Natural killer cell (primary cell): ENCODE data around the gene NME2. TPM values are rescaled to one million over a fixed set of nuclear protein-coding genes. Genes with fewer than 3 reads are reported as not detected.
"Not testable (repeated sequence)": the region's sequence is repeated elsewhere in the genome, so short reads cannot be mapped to it uniquely, and the experiment has no call there.

Experiments
- ATAC-seq, 3 donors: fragments of 150-1000 bp in 2 of 3; fragments of 200-7000 bp in 1 of 3; cut with Tn5 transposase; 1 replicate in 1 of 3; 2 replicates in 2 of 3; pipeline ENCODE4 v1.10.0; 2021; ENCODE audit warnings: mild to moderate bottlenecking in 2 of 3, moderate library complexity in 2 of 3
- DNase-seq, 2 donors: peaks; one replicate each; pipeline versions ENCODE4 v3.0.0 to v3.0.0-alpha.2; 2013 to 2021; ENCODE audit warnings: mixed read lengths in 1 of 2
- H3K27ac ChIP-seq: one replicate; pipeline ENCODE4 v1.5.1; 2013; ENCODE audit warnings: mild to moderate bottlenecking, low read length
- H3K27me3 ChIP-seq: one replicate; pipeline ENCODE4 v1.6.1; 2013; ENCODE audit warnings: low read length; ENCODE audit not compliant: control insufficient read depth, insufficient read depth
- H3K36me3 ChIP-seq: one replicate; pipeline ENCODE4 v1.6.1; 2013; ENCODE audit warnings: low read length; ENCODE audit not compliant: control insufficient read depth, insufficient read depth
- H3K4me1 ChIP-seq: one replicate; pipeline ENCODE4 v1.6.1; 2013; ENCODE audit warnings: low read length; ENCODE audit not compliant: control insufficient read depth, insufficient read depth
- H3K4me3 ChIP-seq: one replicate; pipeline ENCODE4 v1.5.1; 2013; ENCODE audit warnings: low read length
- H3K9me3 ChIP-seq: one replicate; pipeline ENCODE4 v1.6.1; 2013; ENCODE audit warnings: low read length; ENCODE audit not compliant: control insufficient read depth, insufficient read depth
- H3K27ac Mint-ChIP-seq, 2 donors: one replicate each; pipeline ENCODE4 v1.8.0; 2022; ENCODE audit warnings: mild to moderate bottlenecking in 2 of 2, mixed read lengths in 2 of 2, moderate library complexity in 1 of 2
- H3K27me3 Mint-ChIP-seq, 2 donors: one replicate each; pipeline ENCODE4 v1.8.0; 2022; ENCODE audit warnings: low read depth in 2 of 2, mixed read lengths in 2 of 2
- H3K36me3 Mint-ChIP-seq: one replicate; pipeline ENCODE4 v1.8.0; 2022; ENCODE audit warnings: mixed read lengths
- H3K4me1 Mint-ChIP-seq, 2 donors: one replicate each; pipeline ENCODE4 v1.8.0; 2022; ENCODE audit warnings: mixed read lengths in 2 of 2
- H3K4me3 Mint-ChIP-seq: one replicate; pipeline ENCODE4 v1.8.0; 2022; ENCODE audit warnings: mild to moderate bottlenecking, moderate library complexity, mixed read lengths
- H3K9me3 Mint-ChIP-seq, 2 donors: one replicate each; pipeline ENCODE4 v1.8.0; 2022; ENCODE audit warnings: mixed read lengths in 2 of 2
- CTCF ChIP-seq: fragments of 200-600 bp; IDR thresholded peaks from one replicate; pipeline ENCODE4 v1.8.0; 2022; ENCODE audit warnings: antibody characterized with exemption
- WGBS: methylation state at CpG from one replicate; pipeline ENCODE4 v1.1.7; 2013; ENCODE audit warnings: missing lambda C conversion rate; ENCODE audit not compliant: insufficient coverage; 5-methylcytosine and 5-hydroxymethylcytosine counted together
- intact Hi-C: fragments of 100-400 bp; cut with micrococcal nuclease; formaldehyde crosslinking; loops from one replicate; pipeline ENCODE4 v1.14.2; 2022
- total RNA-seq, 4 donors: library from RNA; stranded (reverse); fragments of 120-200 nt in 1 of 4; gene quantifications; one replicate each; pipeline versions ENCODE4 v1.2.3 to v1.2.4, GENCODE V29; 2013 to 2022

NME2 gene
- total RNA-seq, 3 donors from 2014 or later (not counting 1 experiment from before 2014, with no cell fraction given): 100 to 109 (median 101) TPM

- Mint-ChIP-seq H3K4me3 (no peak overlapping the region), H3K27me3 (no peaks in the 10 kb centered on the region), H3K36me3 (no peaks in the 10 kb centered on the region), H3K4me1 (peaks cover 4 to 13% of the 10 kb centered on the region in 2 donors), H3K27ac (no peak overlapping the region), H3K9me3 (no peaks in the 10 kb centered on the region)
- TF ChIP-seq CTCF: no peak
- H3K36me3 ChIP-seq: peaks cover 21% of the 10 kb centered on the region
- H3K9me3 ChIP-seq: no peaks in the 10 kb centered on the region
- WGBS: 100% methylated on average over 1 of the region's 2 CpGs
- DNase-seq (no peak), ATAC-seq (no peak)
- no peaks in the 10 kb centered on the region for H3K27me3 ChIP-seq
- no peak overlapping the region for H3K4me3 ChIP-seq
- peaks cover 14% of the 10 kb centered on the region for H3K4me1 ChIP-seq
- intact Hi-C loops: no loop called here
- H3K27ac ChIP-seq: no peak overlapping the region
Measured at GRCh38 chr17:51170736-51171135, 4.5 kb downstream of the NME2 start.

- H3K27ac Mint-ChIP-seq, ATAC-seq, DNase-seq, H3K27me3 Mint-ChIP-seq, H3K36me3 Mint-ChIP-seq, H3K4me3 Mint-ChIP-seq, H3K4me1 ChIP-seq, H3K9me3 Mint-ChIP-seq, H3K9me3 ChIP-seq, H3K27me3 ChIP-seq, H3K4me1 Mint-ChIP-seq, H3K4me3 ChIP-seq, H3K27ac ChIP-seq, intact Hi-C loops: not testable (repeated sequence)
- 96% methylated on average over 9 of the region's 9 CpGs for WGBS
- H3K36me3 ChIP-seq: peaks cover 21% of the 10 kb centered on the region
Measured at GRCh38 chr17:51172030-51172429, 5.8 kb downstream of the NME2 start.

- Histone ChIP-seq H3K9me3 (no peaks in the 10 kb centered on the region), H3K27ac (no peak overlapping the region), H3K4me3 (no peak overlapping the region), H3K27me3 (no peaks in the 10 kb centered on the region), H3K4me1 (no peaks in the 10 kb centered on the region), H3K36me3 (peaks cover 28% of the 10 kb centered on the region)
- intact Hi-C loops: no loop called here
- Mint-ChIP-seq H3K27me3 (no peaks in the 10 kb centered on the region), H3K36me3 (no peaks in the 10 kb centered on the region), H3K4me1 (no peaks in the 10 kb centered on the region), H3K27ac (no peak overlapping the region), H3K9me3 (no peaks in the 10 kb centered on the region), H3K4me3 (no peak overlapping the region)
- no peak for TF ChIP-seq CTCF
- WGBS: no CpG with 5 or more reads among the region's 5 CpGs
- no peak for DNase-seq
- no peak for ATAC-seq
Measured at GRCh38 chr17:51180486-51180885, 14.3 kb downstream of the NME2 start.

GRCh38 chr17:51184124-51184523, 17.9 kb downstream of the NME2 start:
- Mint-ChIP-seq H3K4me3 (no peak overlapping the region), H3K27me3 (no peaks in the 10 kb centered on the region), H3K9me3 (no peaks in the 10 kb centered on the region), H3K27ac (no peak overlapping the region), H3K36me3 (no peaks in the 10 kb centered on the region), H3K4me1 (no peaks in the 10 kb centered on the region)
- Histone ChIP-seq H3K4me3 (no peak overlapping the region), H3K36me3 (peaks cover 43% of the 10 kb centered on the region), H3K27me3 (no peaks in the 10 kb centered on the region), H3K4me1 (no peaks in the 10 kb centered on the region), H3K9me3 (no peaks in the 10 kb centered on the region), H3K27ac (no peak overlapping the region)
- intact Hi-C loops: no loop called here
- ATAC-seq (no peak), DNase-seq (no peak)
- no peak for TF ChIP-seq CTCF
- 93% methylated on average over 1 of the region's 1 CpG for WGBS
